Esophagus muscularis mucosa (tissue), 4 donors: ENCODE data around the gene CLEC16A.

ENCODE experiments used
- EP300 ChIP-seq: sonication (generic); formaldehyde crosslinking; IDR thresholded peaks from one replicate; pipeline ENCODE4 v1.6.1; 2017; ENCODE audit warnings: antibody characterized with exemption
- POLR2A ChIP-seq: fragments of 450-650 bp; IDR thresholded peaks from one replicate; pipeline ENCODE4 v1.6.1; 2017; ENCODE audit warnings: antibody characterized with exemption, moderate library complexity, mild to moderate bottlenecking, low read depth
- POLR2AphosphoS5 ChIP-seq, 2 donors: sonication (generic); formaldehyde crosslinking; IDR thresholded peaks; one replicate each; pipeline ENCODE4 v1.6.1; 2017; ENCODE audit warnings: antibody characterized with exemption in 2 of 2
- TF ChIP-seq, protein P1 (sequence below), 3 experiments: fragments of 200-600 bp in 2 of 3; fragments of 450-650 bp in 1 of 3; sonication (generic) in 2 of 3; IDR thresholded peaks; one replicate each; pipeline ENCODE4 v1.5.1; 2017 to 2019; ENCODE audit warnings: antibody characterized with exemption in 3 of 3, mild to moderate bottlenecking in 2 of 3, moderate library complexity in 1 of 3

DNA sequence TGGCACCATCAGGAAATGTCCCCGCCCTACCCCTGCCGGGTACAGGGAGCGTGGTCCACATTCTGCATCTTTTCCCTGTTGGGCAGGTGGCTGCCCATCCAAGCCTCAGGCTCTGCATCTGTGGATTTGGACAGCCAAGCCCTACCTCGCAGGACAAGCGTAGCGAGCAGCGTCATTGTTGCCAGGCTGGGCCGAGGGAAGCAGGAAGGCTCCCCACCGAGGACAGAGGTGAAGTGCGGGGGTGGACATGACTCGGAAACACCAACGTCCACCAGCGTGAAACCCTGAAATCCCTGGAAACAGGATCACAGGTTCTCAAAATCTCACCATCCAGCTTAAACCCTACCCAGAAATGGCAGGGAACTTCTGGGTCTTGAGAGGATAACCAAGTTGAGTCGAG lies 238.0 kb downstream of the CLEC16A start:
- no peak for TF ChIP-seq POLR2AphosphoS5 (IDR thresholded peaks at IDR 0.05)
- TF ChIP-seq EP300 = no peak
- TF ChIP-seq, protein P1, sequence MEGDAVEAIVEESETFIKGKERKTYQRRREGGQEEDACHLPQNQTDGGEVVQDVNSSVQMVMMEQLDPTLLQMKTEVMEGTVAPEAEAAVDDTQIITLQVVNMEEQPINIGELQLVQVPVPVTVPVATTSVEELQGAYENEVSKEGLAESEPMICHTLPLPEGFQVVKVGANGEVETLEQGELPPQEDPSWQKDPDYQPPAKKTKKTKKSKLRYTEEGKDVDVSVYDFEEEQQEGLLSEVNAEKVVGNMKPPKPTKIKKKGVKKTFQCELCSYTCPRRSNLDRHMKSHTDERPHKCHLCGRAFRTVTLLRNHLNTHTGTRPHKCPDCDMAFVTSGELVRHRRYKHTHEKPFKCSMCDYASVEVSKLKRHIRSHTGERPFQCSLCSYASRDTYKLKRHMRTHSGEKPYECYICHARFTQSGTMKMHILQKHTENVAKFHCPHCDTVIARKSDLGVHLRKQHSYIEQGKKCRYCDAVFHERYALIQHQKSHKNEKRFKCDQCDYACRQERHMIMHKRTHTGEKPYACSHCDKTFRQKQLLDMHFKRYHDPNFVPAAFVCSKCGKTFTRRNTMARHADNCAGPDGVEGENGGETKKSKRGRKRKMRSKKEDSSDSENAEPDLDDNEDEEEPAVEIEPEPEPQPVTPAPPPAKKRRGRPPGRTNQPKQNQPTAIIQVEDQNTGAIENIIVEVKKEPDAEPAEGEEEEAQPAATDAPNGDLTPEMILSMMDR (IDR thresholded peaks at IDR 0.05) = no peak
- TF ChIP-seq POLR2A = no peak
